ENCODE measurements around the gene B3GLCT. TPM values are rescaled to one million over a fixed set of nuclear protein-coding genes. Genes with fewer than 3 reads are reported as not detected.

The B3GLCT gene
- total RNA-seq, 2 donors from 2014 or later: 4.1 to 4.6 TPM

GRCh38 chr13:31223640-31224039 is 23.9 kb downstream of the B3GLCT start:
- no peaks in the 10 kb centered on the region for H3K27me3 Mint-ChIP-seq
- no peaks in the 10 kb centered on the region for H3K9me3 Mint-ChIP-seq
- H3K4me3 Mint-ChIP-seq: no peak overlapping the region
- H3K4me1 Mint-ChIP-seq: no peaks in the 10 kb centered on the region
- ATAC-seq (replicated peaks): no peak
- H3K27ac Mint-ChIP-seq: no peak overlapping the region
- peaks cover 6% of the 10 kb centered on the region for H3K36me3 Mint-ChIP-seq (ENCODE audit: low read depth)

DNA sequence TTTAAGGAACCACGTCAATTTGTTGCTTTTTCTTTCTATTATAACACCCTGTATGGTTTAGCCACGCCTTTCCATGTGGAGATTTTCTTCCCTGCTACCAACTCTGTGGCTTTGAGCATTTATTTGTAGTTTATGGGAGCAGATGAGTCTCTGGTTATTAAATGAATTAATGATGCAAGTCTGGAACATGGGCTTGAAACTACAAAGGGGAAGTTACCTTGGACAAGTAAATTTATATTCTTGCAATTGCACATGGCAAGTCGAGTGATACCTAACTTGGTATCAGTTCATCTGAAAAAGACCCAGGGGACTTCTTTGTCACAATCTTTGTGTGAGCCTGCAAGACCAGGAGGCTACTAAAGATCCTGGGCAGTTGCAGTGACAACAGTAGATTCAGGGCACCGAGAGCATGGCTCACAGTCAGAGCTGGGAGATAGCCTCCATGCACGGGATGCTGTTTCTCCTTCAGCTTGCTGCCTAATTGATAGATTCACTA is 24.4 kb downstream of the B3GLCT start:
- ATAC-seq (replicated peaks): no peak
- Mint-ChIP-seq H3K27ac (no peak overlapping the region), H3K27me3 (no peaks in the 10 kb centered on the region), H3K4me3 (no peak overlapping the region), H3K4me1 (no peaks in the 10 kb centered on the region), H3K9me3 (no peaks in the 10 kb centered on the region), H3K36me3 (ENCODE audit: low read depth) (peaks cover 6% of the 10 kb centered on the region)

DNA sequence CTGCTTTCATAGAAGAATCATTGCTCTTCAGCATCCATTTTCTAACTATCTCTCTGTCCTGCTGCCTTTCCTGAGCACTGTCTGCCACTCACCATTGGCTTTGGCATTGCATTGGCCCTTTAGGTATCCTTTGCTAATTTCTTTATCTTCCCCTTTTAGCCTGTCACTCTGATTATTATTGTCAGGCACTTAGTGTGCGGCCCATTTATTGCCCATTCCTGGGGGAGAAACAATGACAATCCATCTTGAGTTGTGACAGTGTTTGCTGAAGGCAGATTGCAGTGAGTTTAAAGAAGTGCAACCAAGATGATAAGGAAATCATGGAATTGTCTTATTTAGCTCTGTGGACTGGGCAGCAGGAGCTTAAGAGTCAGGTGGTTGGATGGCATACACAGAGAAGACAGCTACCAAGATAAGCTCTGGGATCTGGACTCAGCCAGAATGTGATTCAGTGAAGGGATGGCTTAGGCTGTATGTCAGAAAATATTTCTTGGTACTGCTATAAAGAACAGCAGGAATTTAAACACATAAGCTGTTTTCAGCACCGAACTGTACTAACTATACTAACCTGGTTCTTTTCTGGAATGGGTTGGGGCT is 25.3 kb downstream of the B3GLCT start:
- Mint-ChIP-seq H3K27me3 (no peaks in the 10 kb centered on the region), H3K9me3 (no peaks in the 10 kb centered on the region), H3K4me3 (no peak overlapping the region), H3K27ac (no peak overlapping the region), H3K4me1 (no peaks in the 10 kb centered on the region), H3K36me3 (ENCODE audit: low read depth) (peaks cover 6% of the 10 kb centered on the region)
- no peak for ATAC-seq (replicated peaks)

DNA sequence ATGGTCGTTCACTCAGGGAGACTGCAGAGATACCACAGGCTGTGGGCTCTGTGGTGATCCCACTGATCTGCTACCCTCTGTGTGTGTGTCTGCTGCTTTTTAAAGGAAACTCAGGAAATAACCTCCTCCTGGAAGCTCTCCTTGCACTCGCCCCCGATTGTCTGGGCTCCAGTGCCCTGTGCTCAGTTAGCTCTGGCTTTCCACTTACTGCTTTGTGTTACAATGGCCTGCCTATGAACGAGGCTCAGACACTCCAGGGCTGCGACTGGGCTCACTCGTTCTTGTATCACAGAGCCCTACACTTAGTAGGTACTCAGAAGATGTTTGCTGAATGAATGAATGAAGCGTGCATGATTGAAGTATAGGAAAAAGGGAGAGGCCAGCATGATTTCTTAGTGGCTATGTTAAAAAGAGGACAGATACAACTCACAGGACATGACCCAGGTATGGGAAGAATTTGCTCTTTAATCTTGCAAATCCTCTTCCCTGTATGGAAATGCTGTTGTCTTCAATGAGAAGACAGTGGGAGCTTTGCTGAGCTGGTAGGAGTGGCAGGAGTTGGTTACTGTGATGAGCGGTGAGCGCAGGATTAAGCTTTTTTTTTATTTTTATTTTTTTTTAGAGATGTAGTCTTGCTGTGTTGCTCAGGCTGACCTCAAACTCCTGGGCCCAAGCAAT is 26.4 kb downstream of the B3GLCT start:
- no peaks in the 10 kb centered on the region for H3K9me3 Mint-ChIP-seq
- H3K27me3 Mint-ChIP-seq: no peaks in the 10 kb centered on the region
- H3K27ac Mint-ChIP-seq: no peak overlapping the region
- H3K4me1 Mint-ChIP-seq: no peaks in the 10 kb centered on the region
- ATAC-seq (replicated peaks): no peak
- peaks cover 6% of the 10 kb centered on the region for H3K36me3 Mint-ChIP-seq (ENCODE audit: low read depth)
- H3K4me3 Mint-ChIP-seq: no peak overlapping the region

DNA sequence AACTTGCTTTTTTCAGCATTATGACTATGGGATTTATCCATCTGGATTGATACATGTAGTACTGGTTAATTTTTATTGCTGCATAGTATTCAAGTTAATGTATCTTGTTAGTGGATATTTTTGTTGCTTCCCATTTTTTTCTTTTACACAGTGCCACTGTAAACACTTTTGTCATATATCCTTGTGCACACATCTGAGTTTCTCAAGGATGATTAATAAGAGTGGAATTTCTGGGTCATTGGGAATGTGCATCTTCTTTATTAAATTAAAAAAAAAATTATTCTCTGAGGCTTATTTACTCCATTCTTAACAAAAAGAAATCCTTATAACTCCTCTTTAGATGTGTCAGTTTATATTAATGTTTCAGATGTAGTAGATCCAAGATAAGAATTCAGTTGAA is 27.3 kb downstream of the B3GLCT start:
- Mint-ChIP-seq H3K4me3 (no peak overlapping the region), H3K27me3 (no peaks in the 10 kb centered on the region), H3K4me1 (no peaks in the 10 kb centered on the region), H3K36me3 (ENCODE audit: low read depth) (peaks cover 6% of the 10 kb centered on the region), H3K27ac (no peak overlapping the region), H3K9me3 (no peaks in the 10 kb centered on the region)
- no peak for ATAC-seq (replicated peaks)

- H3K27me3 Mint-ChIP-seq: no peaks in the 10 kb centered on the region
- ATAC-seq (replicated peaks): no peak
- no peak overlapping the region for H3K4me3 Mint-ChIP-seq
- peaks cover 6% of the 10 kb centered on the region for H3K36me3 Mint-ChIP-seq (ENCODE audit: low read depth)
- H3K9me3 Mint-ChIP-seq: no peaks in the 10 kb centered on the region
- H3K4me1 Mint-ChIP-seq: no peaks in the 10 kb centered on the region
- H3K27ac Mint-ChIP-seq: no peak overlapping the region
Measured at GRCh38 chr13:31227870-31228269, 28.1 kb downstream of the B3GLCT start.

DNA sequence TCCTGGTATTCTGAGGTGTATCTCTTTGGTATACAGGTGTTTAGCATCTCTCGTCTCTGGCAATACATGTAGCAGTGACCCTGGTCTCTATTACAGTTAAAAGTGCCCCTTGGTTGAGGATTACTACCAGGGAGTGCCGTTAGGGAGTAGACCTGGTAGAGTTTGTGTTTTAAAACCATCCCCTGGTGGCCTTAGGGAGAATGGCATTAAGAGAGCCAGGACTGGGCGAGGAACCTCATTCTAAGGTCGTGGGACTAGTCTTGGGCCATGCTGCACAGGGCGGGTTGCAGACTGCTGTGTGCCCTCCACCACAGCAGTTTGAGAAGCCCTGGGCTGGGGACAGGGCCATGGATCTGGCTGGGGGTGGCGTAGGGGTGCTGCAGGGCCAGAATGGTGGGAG is 35.0 kb downstream of the B3GLCT start:
- H3K27me3 Mint-ChIP-seq: no peaks in the 10 kb centered on the region

GRCh38 chr13:31236211-31236786 is 36.5 kb downstream of the B3GLCT start:
- Mint-ChIP-seq H3K27me3 (no peaks in the 10 kb centered on the region), H3K4me1 (no peaks in the 10 kb centered on the region), H3K4me3 (no peak overlapping the region), H3K27ac (no peak overlapping the region), H3K36me3 (ENCODE audit: low read depth) (no peaks in the 10 kb centered on the region), H3K9me3 (no peaks in the 10 kb centered on the region)
- ATAC-seq (replicated peaks): no peak

More for the DNA sequence above, 35.0 kb downstream of the B3GLCT start:
- H3K36me3 Mint-ChIP-seq (ENCODE audit: low read depth): no peaks in the 10 kb centered on the region
- H3K4me1 Mint-ChIP-seq: no peaks in the 10 kb centered on the region
- H3K27ac Mint-ChIP-seq: peak overlapping the region; percentile 42
- H3K9me3 Mint-ChIP-seq: no peaks in the 10 kb centered on the region
- ATAC-seq (replicated peaks): no peak
- no peak overlapping the region for H3K4me3 Mint-ChIP-seq

- no peak overlapping the region for H3K27ac Mint-ChIP-seq
- H3K4me1 Mint-ChIP-seq: no peaks in the 10 kb centered on the region
- no peaks in the 10 kb centered on the region for H3K9me3 Mint-ChIP-seq
- no peaks in the 10 kb centered on the region for H3K36me3 Mint-ChIP-seq (ENCODE audit: low read depth)
- no peaks in the 10 kb centered on the region for H3K27me3 Mint-ChIP-seq
- ATAC-seq (replicated peaks): no peak
- no peak overlapping the region for H3K4me3 Mint-ChIP-seq
Measured at GRCh38 chr13:31240921-31241320, 41.1 kb downstream of the B3GLCT start.

- Mint-ChIP-seq H3K4me3 (no peak overlapping the region), H3K36me3 (ENCODE audit: low read depth) (peaks cover 6% of the 10 kb centered on the region), H3K4me1 (no peaks in the 10 kb centered on the region), H3K9me3 (no peaks in the 10 kb centered on the region), H3K27me3 (no peaks in the 10 kb centered on the region), H3K27ac (no peak overlapping the region)
- ATAC-seq (replicated peaks): no peak
Measured at GRCh38 chr13:31242367-31242766, 42.6 kb downstream of the B3GLCT start.

DNA sequence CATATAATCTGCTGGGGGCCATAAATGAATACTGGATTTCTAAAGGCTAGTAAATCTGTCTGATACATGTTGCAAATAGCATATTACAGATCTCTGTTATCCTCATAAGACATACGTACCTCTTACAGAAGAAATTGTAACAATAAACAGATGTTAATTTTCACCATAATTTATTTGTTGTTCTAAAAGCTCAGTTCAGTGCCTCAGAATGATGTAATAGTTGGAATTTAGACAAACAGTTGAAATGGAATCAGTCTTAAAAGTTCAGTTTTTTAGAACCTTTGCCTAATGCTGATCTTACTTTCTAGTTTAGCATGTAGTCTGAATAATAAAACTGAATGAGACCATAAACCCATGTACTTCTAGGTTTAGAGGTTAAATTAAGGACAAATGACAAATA is 43.1 kb downstream of the B3GLCT start:
- Mint-ChIP-seq H3K4me3 (no peak overlapping the region), H3K36me3 (ENCODE audit: low read depth) (peaks cover 9% of the 10 kb centered on the region)

GRCh38 chr13:31245598-31246373 is 46.0 kb downstream of the B3GLCT start:
- no peak overlapping the region for H3K4me3 Mint-ChIP-seq
- H3K27ac Mint-ChIP-seq: no peak overlapping the region
- no peaks in the 10 kb centered on the region for H3K9me3 Mint-ChIP-seq
- H3K27me3 Mint-ChIP-seq: no peaks in the 10 kb centered on the region
- H3K36me3 Mint-ChIP-seq (ENCODE audit: low read depth): peaks cover 19% of the 10 kb centered on the region
- ATAC-seq (replicated peaks): no peak
- no peaks in the 10 kb centered on the region for H3K4me1 Mint-ChIP-seq

More for the DNA sequence above, 43.1 kb downstream of the B3GLCT start:
- Mint-ChIP-seq H3K9me3 (no peaks in the 10 kb centered on the region), H3K4me1 (no peaks in the 10 kb centered on the region), H3K27ac (no peak overlapping the region), H3K27me3 (no peaks in the 10 kb centered on the region)
- no peak for ATAC-seq (replicated peaks)

- no peaks in the 10 kb centered on the region for H3K27me3 Mint-ChIP-seq
- no peak overlapping the region for H3K4me3 Mint-ChIP-seq
- peaks cover 19% of the 10 kb centered on the region for H3K36me3 Mint-ChIP-seq (ENCODE audit: low read depth)
- H3K27ac Mint-ChIP-seq: no peak overlapping the region
- H3K4me1 Mint-ChIP-seq: no peaks in the 10 kb centered on the region
- H3K9me3 Mint-ChIP-seq: peaks cover 5% of the 10 kb centered on the region
- no peak for ATAC-seq (replicated peaks)
Measured at GRCh38 chr13:31246918-31247317, 47.1 kb downstream of the B3GLCT start.

DNA sequence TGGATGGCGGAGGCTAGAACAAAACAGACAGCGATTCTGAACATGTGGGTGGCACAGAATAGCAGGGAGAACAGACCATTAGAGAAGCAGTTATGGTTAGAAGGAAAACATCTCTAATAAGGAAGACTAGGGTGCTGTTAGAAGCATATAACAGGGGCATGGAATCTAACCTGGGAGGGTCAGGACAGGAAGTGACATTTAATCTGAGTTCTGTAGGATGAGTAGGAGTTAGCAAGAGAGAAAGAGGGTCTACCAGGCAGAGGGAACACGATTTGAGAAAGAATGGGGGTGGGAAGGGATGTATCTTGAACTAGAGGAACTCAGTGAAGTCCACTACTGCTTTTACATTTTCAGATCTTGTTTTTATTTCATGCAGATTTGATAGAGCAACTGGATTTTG is 48.6 kb downstream of the B3GLCT start:
- H3K9me3 Mint-ChIP-seq: peaks cover 12% of the 10 kb centered on the region
- no peak overlapping the region for H3K27ac Mint-ChIP-seq
- H3K4me3 Mint-ChIP-seq: no peak overlapping the region
- peaks cover 19% of the 10 kb centered on the region for H3K36me3 Mint-ChIP-seq (ENCODE audit: low read depth)
- H3K4me1 Mint-ChIP-seq: no peaks in the 10 kb centered on the region
- H3K27me3 Mint-ChIP-seq: no peaks in the 10 kb centered on the region
- no peak for ATAC-seq (replicated peaks)
